C4-2B (cell line): ENCODE data around the gene ELMO1.

Source experiments
- CTCF ChIP-seq: fragments of 450-650 bp; conservative IDR thresholded peaks from 2 replicates; pipeline ENCODE4 v1.5.1; 2017; ENCODE audit warnings: mild to moderate bottlenecking
- ZFX ChIP-seq: fragments of 450-650 bp; IDR thresholded peaks from 2 replicates; pipeline ENCODE4 v1.6.1; 2017

GRCh38 chr7:37369906-37370305 lies 78.8 kb downstream of the ELMO1 start:
- TF ChIP-seq CTCF (no peak), ZFX (no peak)
